IPS-NIHi11 (cell line): ENCODE data around the gene MCF2L2.
"Not testable (repeated sequence)": the region's sequence is repeated elsewhere in the genome, so short reads cannot be mapped to it uniquely, and the experiment has no call there.

Experiments used
- DNase-seq: peaks from one replicate; pipeline ENCODE4 v3.0.0; 2012; ENCODE audit warnings: mixed read lengths, low spot score

Gene MCF2L2

DNA sequence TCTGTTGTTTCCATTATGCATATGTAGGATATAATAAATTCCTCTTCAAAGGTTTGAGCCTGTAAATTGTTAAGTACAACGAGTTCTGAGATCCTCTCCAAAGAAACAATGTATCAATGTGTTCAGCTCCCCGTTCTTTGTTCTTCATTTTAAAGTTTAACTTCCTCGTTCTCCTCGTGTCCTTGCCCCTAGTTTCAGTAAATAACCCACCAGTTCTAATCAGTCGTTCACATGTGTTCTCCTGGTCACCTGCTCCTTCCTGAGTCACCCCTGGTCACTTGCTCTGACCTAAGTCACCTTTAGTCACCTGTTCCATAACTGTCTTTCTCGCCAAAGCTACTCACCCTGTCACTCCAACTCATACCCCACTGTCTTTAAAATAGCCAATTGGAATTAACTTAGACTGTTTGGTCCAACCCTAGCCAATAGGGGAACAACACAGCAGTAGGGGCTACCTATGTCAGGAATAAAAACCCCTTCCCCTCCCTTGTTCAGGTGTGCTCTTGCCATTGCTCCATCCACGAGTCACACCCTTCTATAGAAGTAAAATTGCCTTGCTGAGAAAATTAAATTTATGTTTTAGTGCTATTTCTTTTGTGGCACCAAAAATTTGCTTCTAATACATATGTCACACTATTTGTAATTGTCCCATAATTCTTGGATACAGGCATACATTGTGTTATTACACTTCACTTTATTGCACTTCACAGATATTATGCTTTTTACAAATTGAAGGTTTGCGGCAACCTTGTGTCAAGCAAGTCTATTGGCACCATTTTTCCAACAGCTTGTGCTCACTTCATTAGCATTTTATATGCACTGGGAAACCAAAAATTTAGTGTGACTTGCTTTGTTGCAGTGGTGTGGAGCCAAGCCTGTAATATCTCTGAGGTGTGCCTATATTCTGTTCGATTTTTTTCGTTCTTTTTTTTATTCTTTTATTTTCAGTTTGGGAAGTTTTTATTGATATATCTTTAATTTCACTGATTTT lies 15.3 kb upstream of the MCF2L2 start:
- no peak for DNase-seq

- DNase-seq: no peak
Measured at GRCh38 chr3:183442994-183443393, 14.6 kb upstream of the MCF2L2 start.

- DNase-seq: not testable (repeated sequence)
Measured at GRCh38 chr3:183440521-183440920, 12.1 kb upstream of the MCF2L2 start.

- DNase-seq: no peak
Measured at GRCh38 chr3:183439515-183439914, 11.1 kb upstream of the MCF2L2 start.

DNA sequence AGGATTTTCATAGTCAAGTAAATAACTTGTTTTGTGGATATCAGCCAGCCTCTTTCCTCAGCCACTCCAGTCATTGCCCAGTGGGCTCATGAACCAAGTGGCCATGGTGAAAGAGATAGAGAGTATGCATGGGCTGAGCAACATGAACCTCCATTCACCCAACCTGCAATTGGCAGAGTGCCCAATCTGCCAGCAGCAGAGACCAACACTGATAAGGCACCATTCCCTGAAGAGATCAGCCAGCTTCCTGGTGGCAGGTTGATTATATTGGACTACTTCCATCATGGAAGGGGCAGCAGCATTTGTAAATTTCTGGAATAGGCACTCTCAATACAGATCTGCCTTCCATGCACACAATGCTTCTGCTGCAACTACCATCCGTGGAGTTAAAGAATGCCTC lies 10.3 kb upstream of the MCF2L2 start:
- DNase-seq: no peak

DNA sequence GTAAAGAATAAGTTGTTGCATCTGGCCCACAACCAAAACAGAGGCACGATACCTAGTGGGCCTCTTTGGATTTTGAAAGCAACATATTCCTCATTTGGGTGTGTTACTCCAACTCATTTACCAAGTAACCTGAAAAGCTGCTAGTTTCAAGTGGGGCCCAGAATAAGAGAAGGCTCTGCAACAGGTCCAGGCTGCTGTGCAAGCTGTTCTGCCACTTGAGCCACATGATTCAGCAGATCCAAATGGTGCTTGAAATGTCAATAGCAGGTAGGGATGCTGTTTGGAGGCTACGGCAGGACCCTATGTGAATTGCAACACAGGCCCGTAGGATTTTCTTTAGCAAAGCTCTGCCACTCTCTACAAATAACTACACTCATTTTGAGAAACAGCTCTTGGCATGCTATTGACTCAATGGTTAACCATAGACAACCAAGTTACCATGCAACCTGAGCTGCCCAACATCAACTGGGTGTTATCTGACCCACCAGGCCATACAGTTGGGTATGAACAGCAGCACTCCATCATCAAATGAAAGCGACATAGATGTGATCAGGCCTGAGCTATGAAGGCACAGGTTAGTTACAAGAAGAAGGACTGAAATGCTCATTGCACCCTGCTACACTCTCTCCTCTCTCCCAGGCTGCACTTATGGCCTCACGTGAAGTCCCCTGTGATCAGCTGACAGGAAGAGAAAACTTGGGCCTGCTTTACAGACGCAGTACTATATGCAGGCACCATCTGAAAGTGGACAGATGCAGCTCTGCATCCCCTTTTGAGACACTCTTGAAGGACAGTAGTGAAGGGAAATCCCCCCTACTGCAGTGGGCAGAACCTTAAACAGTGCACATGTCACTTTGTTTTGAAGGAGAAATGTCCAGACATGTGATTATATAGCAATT lies 9.5 kb upstream of the MCF2L2 start:
- no peak for DNase-seq

DNA sequence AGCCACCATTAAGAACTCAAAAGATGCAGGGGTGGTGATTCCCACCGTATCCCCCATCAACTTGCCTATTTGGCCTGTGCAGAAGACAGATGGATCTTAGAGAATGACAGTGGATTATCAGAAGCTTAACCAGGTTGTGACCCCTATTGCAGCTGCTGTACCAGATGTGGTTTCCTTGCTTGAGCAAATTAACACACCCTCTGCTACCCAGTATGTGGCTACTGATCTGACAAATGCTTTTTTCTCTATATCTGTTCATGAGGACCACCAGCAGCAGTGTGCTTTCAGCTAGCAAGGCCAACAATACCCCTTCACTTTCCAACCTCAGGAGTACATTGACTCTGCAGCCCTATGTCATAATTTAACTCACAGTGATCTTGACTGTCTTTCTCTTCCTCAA lies 8.6 kb upstream of the MCF2L2 start:
- DNase-seq: no peak

GRCh38 chr3:183435661-183436060 lies 7.2 kb upstream of the MCF2L2 start:
- DNase-seq: no peak

DNA sequence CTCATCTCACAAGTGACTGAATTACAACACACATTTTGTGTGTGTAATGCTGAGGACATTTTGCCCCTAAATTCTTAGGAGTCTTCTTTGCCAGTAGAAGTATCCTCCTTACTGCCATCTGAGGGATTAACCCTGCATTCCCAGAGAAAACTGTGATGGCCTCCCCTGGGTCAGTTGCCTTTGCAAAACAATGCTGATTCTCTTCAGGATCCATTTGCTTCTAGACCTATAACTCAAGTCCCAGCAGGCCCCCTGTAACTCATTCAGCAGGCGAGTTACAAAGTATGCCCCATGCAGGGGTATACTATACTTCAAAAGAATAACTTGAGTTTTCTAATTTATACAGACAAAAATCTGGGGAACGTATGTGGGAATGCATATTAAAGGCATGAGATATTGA lies 6.6 kb upstream of the MCF2L2 start:
- peak; percentile 43 for DNase-seq

DNA sequence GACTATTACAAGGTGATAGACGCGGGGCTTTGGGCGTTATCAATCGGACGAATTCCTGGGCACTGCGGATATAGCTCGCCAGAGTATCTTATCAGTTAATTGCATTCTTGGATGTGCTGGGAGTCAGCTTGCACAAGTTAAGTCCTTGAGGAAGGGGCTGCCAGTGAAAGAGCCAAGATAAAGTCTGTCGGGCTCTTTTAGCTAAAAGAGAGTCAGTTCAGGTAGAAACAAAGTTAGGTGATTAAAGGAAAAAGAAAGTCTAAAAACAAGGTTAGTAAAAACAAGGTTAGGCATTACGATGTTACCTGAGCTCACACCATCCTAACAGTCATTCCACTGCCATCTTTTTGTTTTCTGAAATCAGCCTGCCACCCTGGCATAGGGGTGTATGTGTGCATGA lies 6.1 kb upstream of the MCF2L2 start:
- DNase-seq: no peak

DNA sequence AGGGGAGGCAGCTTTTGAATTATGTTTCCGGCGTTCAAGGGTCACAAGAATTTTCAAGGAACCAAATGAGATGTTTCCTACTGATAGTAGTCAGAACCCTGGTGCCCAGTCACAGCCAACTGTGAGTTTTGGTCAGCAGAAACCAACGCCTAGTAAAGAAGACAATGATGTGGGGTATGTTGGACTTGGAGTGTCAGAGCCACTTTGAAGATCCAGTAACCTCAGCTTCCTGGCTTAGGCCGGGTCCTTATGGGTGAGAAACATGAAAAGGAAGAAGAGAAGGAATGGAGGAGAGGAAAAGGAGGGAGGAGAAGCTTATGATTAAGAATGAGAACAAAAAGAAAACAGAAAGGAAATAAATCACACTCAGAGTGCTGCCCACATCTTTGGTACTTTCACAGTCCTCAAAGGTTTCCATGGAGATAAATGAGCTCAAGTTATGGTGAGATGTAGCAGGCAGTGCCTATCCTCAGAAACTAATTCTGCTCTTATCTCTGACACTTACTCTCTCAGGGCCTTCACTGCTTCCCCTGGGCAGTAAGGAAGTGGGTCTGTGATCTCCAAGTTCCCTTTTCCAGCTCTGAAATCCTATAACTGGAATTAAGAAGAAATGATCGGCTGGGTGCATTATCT lies 2.0 kb upstream of the MCF2L2 start:
- no peak for DNase-seq

DNA sequence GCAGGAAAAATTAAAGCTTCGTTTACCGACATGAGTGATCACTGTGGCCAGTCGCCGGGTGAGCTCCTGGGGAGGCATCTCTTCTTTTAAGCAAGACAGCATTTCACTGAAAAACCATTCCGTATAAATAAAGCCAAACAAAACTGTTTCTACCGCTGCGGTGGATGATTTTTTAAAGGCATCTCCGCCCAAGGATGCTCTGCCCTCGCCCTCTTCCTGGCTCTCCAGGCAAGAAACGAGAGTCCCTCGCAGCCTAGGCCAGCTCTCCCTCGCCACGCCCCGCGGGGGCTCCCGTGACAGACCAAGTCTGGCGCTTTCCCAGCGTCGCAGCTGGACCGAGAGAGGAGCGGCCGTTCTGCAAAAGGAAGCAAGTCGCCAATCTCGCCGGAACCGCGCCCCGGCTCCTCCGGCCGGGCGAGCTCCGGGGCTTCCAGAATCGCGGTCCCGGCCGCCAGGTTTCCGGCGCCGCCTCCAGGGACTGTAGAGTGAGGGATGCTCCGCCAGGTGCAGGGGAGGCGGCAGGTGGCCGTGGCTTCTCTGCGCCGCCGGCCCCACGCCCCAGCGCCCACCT lies 458 bp downstream of the MCF2L2 start:
- DNase-seq: peak; percentile 77

- DNase-seq: peak; percentile 32
Measured at GRCh38 chr3:183427196-183427875, 1.1 kb downstream of the MCF2L2 start.

- DNase-seq: not testable (repeated sequence)
Measured at GRCh38 chr3:183418807-183419206, 9.6 kb downstream of the MCF2L2 start.

GRCh38 chr3:183411216-183411922 lies 17.1 kb downstream of the MCF2L2 start:
- DNase-seq: no peak

GRCh38 chr3:183410759-183411158 lies 17.7 kb downstream of the MCF2L2 start:
- no peak for DNase-seq

DNA sequence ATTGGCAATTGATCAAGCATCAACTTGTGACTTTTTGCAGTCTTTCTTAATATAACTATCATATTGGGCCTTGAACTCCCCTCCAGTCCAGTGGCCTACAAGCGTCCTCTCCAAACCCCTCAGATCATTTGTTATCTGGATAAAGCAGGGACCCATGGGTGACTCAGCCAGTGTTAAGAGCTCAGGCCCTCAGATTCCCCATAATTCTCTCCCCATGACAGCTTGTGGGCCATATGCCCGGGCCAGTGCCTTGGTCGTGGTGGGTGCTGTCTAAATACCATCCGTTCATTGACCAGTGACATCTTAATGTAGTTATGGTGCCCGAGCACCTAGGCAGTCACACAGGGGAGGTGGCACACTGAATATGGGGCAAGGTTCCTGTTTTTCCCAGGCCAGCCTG lies 18.1 kb downstream of the MCF2L2 start:
- DNase-seq: no peak

DNA sequence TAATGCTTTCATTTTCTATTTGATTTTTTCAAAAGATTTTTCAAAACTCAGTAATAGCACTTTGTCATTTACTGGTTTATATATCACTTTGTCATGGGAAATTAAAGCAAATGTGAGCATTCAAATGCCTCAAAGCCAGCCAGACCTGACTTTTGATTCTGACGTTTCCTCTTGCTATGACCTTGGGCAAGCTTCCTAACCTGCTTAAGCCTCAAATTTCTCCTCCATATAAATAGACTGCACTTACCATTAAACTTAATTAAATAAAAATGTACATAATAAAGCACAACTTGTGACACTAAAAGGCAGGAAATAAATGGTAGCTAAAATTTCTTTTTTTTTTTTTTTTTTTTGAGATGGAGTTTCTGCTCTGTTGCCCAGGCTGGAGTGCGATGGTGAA lies 19.2 kb downstream of the MCF2L2 start:
- no peak for DNase-seq

DNA sequence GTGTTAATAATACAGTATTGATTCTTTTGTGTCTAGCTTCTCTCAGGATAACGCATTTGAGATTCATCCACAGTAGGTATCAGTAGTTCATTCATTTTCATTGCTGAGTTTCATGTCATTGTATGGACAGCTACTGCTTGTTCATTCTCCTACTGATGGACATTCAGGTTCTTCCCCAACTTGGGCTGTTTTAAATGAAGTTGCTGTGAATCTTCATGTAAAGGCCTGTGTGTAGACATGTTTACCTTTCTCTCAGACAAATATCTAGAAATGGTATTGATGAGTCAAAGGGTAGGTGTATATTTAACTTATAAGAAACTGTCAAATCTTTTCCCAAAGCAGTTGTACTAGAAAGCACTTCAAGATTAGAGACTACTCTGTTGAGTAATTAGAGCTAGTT lies 26.7 kb downstream of the MCF2L2 start:
- no peak for DNase-seq

GRCh38 chr3:183400352-183400751 lies 28.1 kb downstream of the MCF2L2 start:
- DNase-seq: no peak
